Peyer's patch (tissue), 4 donors: ENCODE measurements around the gene HSPA4. TPM values are rescaled to one million over a fixed set of nuclear protein-coding genes. Genes with fewer than 3 reads are reported as not detected.
A peak's percentile ranks its signal among the peaks of the same experiment; 100 is the strongest.
"Not testable (repeated sequence)": the region's sequence is repeated elsewhere in the genome, so short reads cannot be mapped to it uniquely, and the experiment has no call there.

Experiments used
- DNase-seq, 3 donors: peaks; one replicate each; pipeline ENCODE4 v3.0.0-alpha.2; 2017 to 2019
- H3K27ac ChIP-seq, 4 donors: fragments of 200-600 bp; sonication (generic); one replicate each; pipeline ENCODE4 v1.5.1; 2016 to 2019
- H3K27me3 ChIP-seq, 2 donors: fragments of 200-600 bp; sonication (generic); one replicate each; pipeline ENCODE4 v1.5.1; 2019
- H3K36me3 ChIP-seq, 3 donors: fragments of 200-600 bp; sonication (generic); one replicate each; pipeline ENCODE4 v1.5.1; 2016 to 2019
- H3K4me1 ChIP-seq, 4 donors: fragments of 200-600 bp; sonication (generic); one replicate each; pipeline ENCODE4 v1.5.1; 2016 to 2019
- H3K4me3 ChIP-seq, 4 donors: fragments of 200-600 bp; sonication (generic); 1 replicate in 3 of 4; 2 replicates in 1 of 4; pipeline ENCODE4 v1.5.1; 2016 to 2019; ENCODE audit warnings: mild to moderate bottlenecking in 1 of 4
- H3K9me3 ChIP-seq, 4 donors: fragments of 200-600 bp; sonication (generic); one replicate each; pipeline ENCODE4 v1.5.1; 2016 to 2019; ENCODE audit warnings: mild to moderate bottlenecking in 1 of 4
- CTCF ChIP-seq, 6 experiments: fragments of 450-650 bp in 4 of 6; fragments of 200-600 bp in 2 of 6; sonication (generic) in 1 of 6; IDR thresholded peaks; one replicate each; pipeline ENCODE4 v1.5.1; 2017 to 2019; ENCODE audit warnings: antibody characterized with exemption in 6 of 6, mild to moderate bottlenecking in 3 of 6, moderate library complexity in 1 of 6
- POLR2A ChIP-seq, 2 donors: fragments of 450-650 bp; IDR thresholded peaks; one replicate each; pipeline ENCODE4 v1.5.1; 2017; ENCODE audit warnings: antibody characterized with exemption in 2 of 2, mild to moderate bottlenecking in 2 of 2, moderate library complexity in 2 of 2
- total RNA-seq, 4 donors: library from RNA; depleted of rRNA; stranded (reverse); fragments of >200 nt; gene quantifications; one replicate each; pipeline ENCODE4 v1.1.0, GENCODE V29; 2016

HSPA4 gene
- total RNA-seq, 4 donors from 2014 or later, result 18.0 to 78.4 (median 41.4) TPM

DNA sequence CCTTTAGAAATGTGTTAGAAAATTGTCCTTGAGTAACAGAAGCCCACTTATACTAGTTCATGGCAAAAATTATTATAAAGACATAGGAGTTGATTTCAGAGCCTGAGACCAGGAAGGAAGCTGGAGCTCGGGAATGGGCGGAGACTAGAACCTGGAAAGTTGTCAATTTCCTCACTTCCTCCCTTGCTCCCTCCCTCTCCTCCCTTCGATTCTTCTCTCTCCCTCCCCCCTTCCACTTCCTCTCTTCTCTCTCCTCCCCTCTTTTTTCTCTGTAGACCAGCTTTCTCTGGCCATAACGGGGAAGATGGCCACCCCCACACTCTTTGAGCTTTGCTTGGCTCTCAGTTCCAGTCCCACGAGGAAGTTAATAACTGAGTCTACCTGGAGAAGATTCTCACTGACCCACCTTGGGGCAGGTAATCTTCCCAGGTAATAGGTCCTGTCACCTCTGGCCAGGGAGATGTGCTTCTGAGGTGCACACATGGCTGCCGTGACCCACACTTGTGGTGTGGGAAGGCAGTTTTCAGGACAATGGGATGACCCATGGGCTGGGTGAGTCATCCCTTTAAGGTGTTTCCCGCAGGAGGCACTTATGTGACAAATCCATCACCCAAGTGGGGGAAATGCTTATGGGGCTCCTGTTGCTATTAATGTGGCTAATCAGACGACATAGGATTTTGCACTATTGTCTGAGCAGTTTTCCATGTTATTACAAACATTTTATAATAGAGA, 78.7 kb downstream of the HSPA4 start:
- peak in 1 of 3 donors; percentile 41 for DNase-seq
- TF ChIP-seq CTCF (IDR thresholded peaks at IDR 0.05) (no peak), POLR2A (IDR thresholded peaks at IDR 0.05) (no peak)

DNA sequence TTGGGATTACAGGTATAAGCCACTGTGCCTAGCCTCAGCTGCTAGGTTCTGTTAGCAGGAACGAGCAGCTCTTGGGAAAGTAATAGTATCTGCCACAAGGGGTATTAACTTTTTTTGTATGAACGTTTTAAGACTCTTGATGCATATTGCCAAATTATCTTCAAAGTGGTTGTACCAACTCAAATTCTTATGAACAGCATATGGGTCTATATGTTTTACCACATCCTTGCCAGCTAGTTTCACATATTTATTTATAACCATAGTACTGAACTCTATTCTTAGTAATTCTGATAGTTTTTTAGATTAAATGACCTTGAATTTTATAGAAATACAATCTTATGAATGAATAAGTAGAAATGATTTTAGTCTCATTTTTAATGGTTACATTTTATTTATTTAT, 80.9 kb downstream of the HSPA4 start:
- H3K4me3 ChIP-seq, result no peak overlapping the region
- TF ChIP-seq POLR2A (IDR thresholded peaks at IDR 0.05) (no peak), CTCF (IDR thresholded peaks at IDR 0.05) (no peak)
- H3K9me3 ChIP-seq, result no peaks in the 10 kb centered on the region
- no peak overlapping the region for H3K27ac ChIP-seq
- DNase-seq, result no peak
- no peaks in the 10 kb centered on the region for H3K27me3 ChIP-seq
- H3K36me3 ChIP-seq, result no peaks in the 10 kb centered on the region
- no peaks in the 10 kb centered on the region for H3K4me1 ChIP-seq

More for the DNA sequence above, 78.7 kb downstream of the HSPA4 start:
- no peaks in the 10 kb centered on the region for H3K27me3 ChIP-seq
- H3K9me3 ChIP-seq, result no peaks in the 10 kb centered on the region
- H3K36me3 ChIP-seq, result no peaks in the 10 kb centered on the region
- H3K4me3 ChIP-seq, result no peak overlapping the region
- H3K4me1 ChIP-seq, result no peaks in the 10 kb centered on the region
- no peak overlapping the region for H3K27ac ChIP-seq

- H3K9me3 ChIP-seq, H3K27ac ChIP-seq, H3K27me3 ChIP-seq, H3K36me3 ChIP-seq, DNase-seq, H3K4me1 ChIP-seq, H3K4me3 ChIP-seq: not testable (repeated sequence)
Measured at GRCh38 chr5:133133241-133133640, 81.4 kb downstream of the HSPA4 start.

GRCh38 chr5:133136890-133137289, 85.1 kb downstream of the HSPA4 start:
- H3K27ac ChIP-seq, H3K9me3 ChIP-seq, DNase-seq, H3K4me1 ChIP-seq, H3K4me3 ChIP-seq, H3K27me3 ChIP-seq, H3K36me3 ChIP-seq: not testable (repeated sequence)

GRCh38 chr5:133140311-133140710, 88.5 kb downstream of the HSPA4 start:
- H3K9me3 ChIP-seq, result no peaks in the 10 kb centered on the region
- no peak overlapping the region for H3K4me3 ChIP-seq
- H3K27ac ChIP-seq, result no peak overlapping the region

DNA sequence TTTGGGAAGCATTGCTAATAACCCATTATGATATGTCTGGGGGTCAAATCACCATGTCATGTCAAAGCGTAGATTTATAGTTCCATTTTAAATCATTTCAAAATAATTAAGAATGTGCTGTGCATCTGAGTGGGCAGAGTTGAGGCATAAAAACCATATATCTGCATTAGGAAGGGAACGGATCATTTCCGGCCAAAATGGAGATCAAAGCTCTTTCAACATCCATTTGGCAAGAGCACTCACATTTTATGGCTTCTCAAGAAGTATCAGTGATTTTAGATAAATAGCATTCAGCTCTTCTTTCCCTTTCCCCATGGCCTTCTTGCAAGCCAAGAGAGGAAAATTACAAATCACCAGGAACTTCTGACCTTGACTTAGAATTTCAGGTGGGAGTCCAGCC, 89.9 kb downstream of the HSPA4 start:
- H3K4me3 ChIP-seq, result no peak overlapping the region
- no peak overlapping the region for H3K27ac ChIP-seq
- no peak for TF ChIP-seq CTCF (IDR thresholded peaks at IDR 0.05)
- no peak for TF ChIP-seq POLR2A (IDR thresholded peaks at IDR 0.05)
- H3K9me3 ChIP-seq, result no peaks in the 10 kb centered on the region
- H3K36me3 ChIP-seq, result no peaks in the 10 kb centered on the region
- no peaks in the 10 kb centered on the region for H3K4me1 ChIP-seq
- H3K27me3 ChIP-seq, result no peaks in the 10 kb centered on the region
- no peak for DNase-seq

More at GRCh38 chr5:133140311-133140710, 88.5 kb downstream of the HSPA4 start:
- DNase-seq, result no peak
- Histone ChIP-seq H3K36me3 (no peaks in the 10 kb centered on the region), H3K27me3 (no peaks in the 10 kb centered on the region), H3K4me1 (no peaks in the 10 kb centered on the region)
- no peak for TF ChIP-seq POLR2A (IDR thresholded peaks at IDR 0.05)
- no peak for TF ChIP-seq CTCF (IDR thresholded peaks at IDR 0.05)

DNA sequence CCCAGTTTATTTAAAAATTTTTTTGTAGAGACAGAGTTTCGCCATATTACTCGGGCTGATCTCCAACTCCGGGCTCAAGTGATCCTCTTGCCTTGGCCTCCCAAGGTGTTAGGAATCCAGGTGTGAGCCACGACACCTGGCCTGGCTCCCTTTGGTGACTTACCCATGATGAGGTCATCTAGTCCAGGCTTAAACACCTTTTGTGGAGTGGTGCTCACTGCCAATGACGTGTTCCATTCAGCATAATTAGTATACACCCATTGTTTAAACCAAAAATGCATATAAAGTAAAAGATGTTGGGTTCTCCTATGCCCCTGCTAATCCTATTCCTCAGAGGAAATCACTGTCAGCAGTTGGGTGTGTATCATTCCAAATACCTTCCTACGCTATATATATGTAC, 91.0 kb downstream of the HSPA4 start:
- no peak overlapping the region for H3K27ac ChIP-seq
- TF ChIP-seq CTCF (IDR thresholded peaks at IDR 0.05) (no peak), POLR2A (IDR thresholded peaks at IDR 0.05) (no peak)
- H3K4me1 ChIP-seq, result no peaks in the 10 kb centered on the region
- DNase-seq, result no peak
- no peaks in the 10 kb centered on the region for H3K27me3 ChIP-seq
- no peaks in the 10 kb centered on the region for H3K36me3 ChIP-seq
- H3K4me3 ChIP-seq, result no peak overlapping the region
- H3K9me3 ChIP-seq, result no peaks in the 10 kb centered on the region
